ENCODE measurements around the gene NID1.

GRCh38 chr1:236070753-236071152 is 5.9 kb upstream of the NID1 start:
- no peak for TF ChIP-seq CTCF (IDR thresholded peaks at IDR 0.05)
- TF ChIP-seq POLR2A (IDR thresholded peaks at IDR 0.05) = no peak
